ENCODE measurements around the gene KCNQ1OT1. TPM values are rescaled to one million over a fixed set of nuclear protein-coding genes. Genes with fewer than 3 reads are reported as not detected.

The KCNQ1OT1 gene
- total RNA-seq, 1 experiment from 2014 or later = 0.36 TPM

DNA sequence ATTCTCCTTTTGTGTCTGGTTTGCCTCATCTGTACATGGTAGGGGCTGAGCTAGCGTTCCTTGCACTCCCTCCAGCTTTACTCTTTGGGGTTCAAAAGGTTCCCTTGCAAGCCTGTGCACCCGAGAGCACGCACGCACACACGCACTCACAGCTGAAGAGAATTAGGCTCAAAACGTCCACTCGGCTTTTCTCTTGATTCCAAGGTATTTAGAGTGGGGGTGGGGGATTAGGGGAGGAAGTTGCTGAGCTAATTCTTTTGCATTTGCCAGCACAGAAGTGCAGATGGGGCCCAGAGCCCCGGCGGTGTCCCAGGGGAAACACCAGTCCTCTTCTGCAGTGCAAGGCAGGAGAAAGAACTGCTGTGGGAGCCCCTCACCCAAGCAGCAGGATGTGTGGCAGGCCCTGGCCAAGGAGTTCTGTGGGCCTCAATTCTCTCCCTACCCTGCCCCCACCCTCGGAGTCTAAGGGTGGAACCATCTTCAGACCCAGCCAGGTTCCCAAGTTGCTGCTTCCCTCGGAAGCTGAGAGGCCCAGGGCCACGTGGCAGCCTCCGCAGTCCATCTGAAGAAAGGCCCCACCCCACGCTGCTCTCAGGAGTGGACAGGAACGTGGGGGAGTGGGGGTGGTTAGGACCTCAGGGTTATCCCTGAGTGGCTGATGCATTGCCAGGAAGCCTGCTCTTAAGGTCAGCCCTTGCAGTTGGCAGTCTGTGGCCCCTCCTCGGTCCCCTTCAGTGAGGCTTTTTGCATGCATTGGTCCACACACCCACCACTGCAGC is 3.8 kb upstream of the KCNQ1OT1 start:
- DNase-seq (ENCODE audit: low read depth) = no peak

GRCh38 chr11:2702771-2703362 is 3.1 kb upstream of the KCNQ1OT1 start:
- DNase-seq (ENCODE audit: low read depth) = no peak

DNA sequence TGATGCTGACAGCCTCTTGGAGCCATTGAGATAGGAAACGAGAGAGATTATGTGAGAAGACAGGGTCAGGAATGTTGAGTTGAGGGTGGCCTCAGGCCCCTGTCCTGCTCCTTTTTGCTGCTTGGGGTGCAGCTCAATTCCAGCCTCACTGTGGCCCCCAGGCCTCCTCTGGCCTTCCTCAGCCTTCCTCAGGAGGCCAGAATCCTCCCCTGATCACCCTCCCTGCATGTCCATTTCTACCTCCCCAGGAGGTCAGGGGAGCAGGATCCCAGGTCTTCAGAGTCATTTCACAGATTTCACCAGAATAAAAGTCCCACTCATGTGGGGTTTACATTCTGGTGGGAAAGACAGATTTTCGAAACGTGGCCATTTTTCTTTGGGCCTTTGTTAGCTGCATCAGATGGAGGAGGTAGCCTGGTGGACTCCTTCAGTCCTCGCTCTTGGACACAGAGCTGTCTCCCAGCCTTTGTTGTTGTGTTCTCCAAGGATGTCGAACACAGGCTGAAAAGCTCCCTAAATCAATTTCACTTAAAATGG is 2.2 kb upstream of the KCNQ1OT1 start:
- DNase-seq (ENCODE audit: low read depth) = no peak

GRCh38 chr11:2701230-2701629 is 1.4 kb upstream of the KCNQ1OT1 start:
- no peak for DNase-seq (ENCODE audit: low read depth)

- peak; percentile 40 for DNase-seq (ENCODE audit: low read depth)
These were observed 819 bp upstream of the KCNQ1OT1 start for GRCh38 chr11:2700415-2701211.

GRCh38 chr11:2699185-2699530 is 636 bp downstream of the KCNQ1OT1 start:
- peak; percentile 10 for DNase-seq (ENCODE audit: low read depth)

DNA sequence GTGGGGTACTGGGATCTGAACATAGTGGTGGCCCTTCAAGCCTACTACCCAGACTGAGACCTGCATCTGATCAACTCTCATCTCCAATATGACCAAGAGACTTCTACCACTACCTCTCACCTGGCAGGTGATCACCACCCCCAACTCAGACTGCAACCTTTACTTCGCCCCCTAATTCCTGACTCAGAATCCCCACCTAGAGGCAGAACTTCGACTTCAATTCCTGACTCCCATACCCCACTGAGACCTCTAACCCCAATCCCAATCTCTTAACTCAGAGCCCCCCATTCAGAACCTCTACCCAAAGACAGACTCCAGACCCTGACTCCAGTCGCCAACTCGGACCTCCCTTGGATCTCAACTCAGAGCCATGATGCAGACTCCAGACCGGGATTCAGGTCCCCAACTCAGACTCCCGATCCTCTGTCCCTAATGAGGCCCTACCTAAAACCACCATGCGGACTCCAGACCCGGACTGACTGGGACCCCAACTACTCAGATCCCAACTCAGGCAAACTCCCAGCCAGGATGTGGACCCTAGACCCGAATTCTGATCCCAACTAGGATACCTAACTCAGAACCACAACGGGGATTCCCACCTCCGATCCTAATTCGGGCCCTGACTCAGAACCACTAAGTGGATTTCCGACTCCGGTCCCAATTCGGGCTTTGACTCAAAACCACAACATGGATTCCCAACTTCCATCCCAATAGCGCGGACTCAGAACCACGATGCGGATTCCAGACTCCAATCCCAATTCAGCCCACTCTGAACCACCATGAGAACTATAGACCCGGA is 1.2 kb downstream of the KCNQ1OT1 start:
- peak; percentile 3 for DNase-seq (ENCODE audit: low read depth)

GRCh38 chr11:2697866-2698265 is 1.9 kb downstream of the KCNQ1OT1 start:
- DNase-seq (ENCODE audit: low read depth) = no peak

DNA sequence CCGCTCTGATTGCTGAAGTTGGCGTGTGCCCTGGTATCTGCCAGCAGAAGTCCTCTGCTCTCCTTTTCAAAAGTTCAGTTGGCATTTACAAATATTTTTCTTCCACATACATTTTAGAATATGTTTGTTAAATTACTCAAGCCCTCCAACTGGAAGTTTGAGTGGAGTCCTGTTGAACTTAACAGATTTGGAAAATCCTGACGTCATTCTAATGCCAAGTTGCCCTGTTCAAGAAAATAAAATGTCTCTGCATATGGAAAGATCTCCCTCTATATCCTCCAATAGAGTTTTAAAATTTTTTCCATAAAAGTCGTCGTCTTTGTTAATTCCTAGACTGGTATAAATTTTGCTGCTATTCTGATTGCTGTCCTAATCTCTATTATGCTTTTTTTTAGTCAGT is 3.3 kb downstream of the KCNQ1OT1 start:
- DNase-seq (ENCODE audit: low read depth) = no peak

- no peak for DNase-seq (ENCODE audit: low read depth)
These were observed 4.5 kb downstream of the KCNQ1OT1 start for GRCh38 chr11:2694995-2695939.

DNA sequence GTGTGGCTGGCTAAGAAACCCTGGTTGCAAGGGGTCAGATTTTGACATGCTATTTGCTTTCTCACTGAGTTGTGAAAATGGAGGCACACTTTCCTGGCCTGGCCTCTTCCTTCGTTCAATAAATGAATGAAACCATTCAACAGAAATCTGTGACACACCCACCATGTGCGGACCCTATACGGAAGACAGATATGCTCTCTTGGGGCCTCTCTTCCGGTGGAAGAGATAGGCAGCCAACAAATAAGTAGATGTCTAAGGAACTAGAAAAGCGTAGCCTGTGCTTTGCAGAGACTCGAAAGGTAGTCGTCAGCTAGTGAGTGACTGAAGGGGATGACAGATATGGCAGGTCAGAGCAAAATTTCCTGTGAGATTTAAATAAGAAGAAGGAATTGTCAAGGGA is 5.3 kb downstream of the KCNQ1OT1 start:
- DNase-seq (ENCODE audit: low read depth) = no peak

- DNase-seq (ENCODE audit: low read depth) = no peak
These were observed 6.2 kb downstream of the KCNQ1OT1 start for GRCh38 chr11:2693271-2694261.

GRCh38 chr11:2691991-2692875 is 7.6 kb downstream of the KCNQ1OT1 start:
- no peak for DNase-seq (ENCODE audit: low read depth)

GRCh38 chr11:2691355-2691761 is 8.4 kb downstream of the KCNQ1OT1 start:
- no peak for DNase-seq (ENCODE audit: low read depth)

- no peak for DNase-seq (ENCODE audit: low read depth)
These were observed 9.0 kb downstream of the KCNQ1OT1 start for GRCh38 chr11:2690596-2691354.

- DNase-seq (ENCODE audit: low read depth) = no peak
These were observed 9.9 kb downstream of the KCNQ1OT1 start for GRCh38 chr11:2689651-2690575.
